Thoracic aorta (tissue), 2 donors: Measurements from ENCODE around the gene RAB44. TPM values are rescaled to one million over a fixed set of nuclear protein-coding genes. Genes with fewer than 3 reads are reported as not detected.

Source experiments
- ATAC-seq: fragments of 150-250 bp; one replicate; pipeline ENCODE4 v1.8.0; 2017; ENCODE audit warnings: low read depth; ENCODE audit not compliant: insufficient number of reproducible peaks, low FRiP score
- DNase-seq: peaks from one replicate; pipeline ENCODE4 v3.0.0-alpha.2; 2020; ENCODE audit warnings: low spot score
- H3K27ac ChIP-seq, 2 donors: fragments of 200-600 bp; sonication (generic); 1 replicate in 1 of 2; 2 replicates in 1 of 2; pipeline ENCODE4 v1.5.1; 2016; ENCODE audit warnings: mild to moderate bottlenecking in 2 of 2, moderate library complexity in 2 of 2
- H3K27me3 ChIP-seq: fragments of 200-600 bp; sonication (generic); replicated peaks from 2 replicates; pipeline ENCODE4 v1.6.0; 2016; ENCODE audit warnings: mild to moderate bottlenecking; ENCODE audit not compliant: insufficient read depth
- H3K36me3 ChIP-seq: fragments of 200-600 bp; sonication (generic); one replicate; pipeline ENCODE4 v1.5.1; 2016
- H3K4me1 ChIP-seq, 2 donors: fragments of 200-600 bp; sonication (generic); 1 replicate in 1 of 2; 2 replicates in 1 of 2; pipeline versions ENCODE4 v1.5.1 to v1.6.0; 2016; ENCODE audit warnings: low read depth in 2 of 2, mild to moderate bottlenecking in 1 of 2; ENCODE audit not compliant: control insufficient read depth in 1 of 2
- H3K4me3 ChIP-seq: fragments of 200-600 bp; sonication (generic); 2 replicates; pipeline ENCODE4 v1.5.1; 2016; ENCODE audit warnings: mild to moderate bottlenecking
- H3K9me3 ChIP-seq: fragments of 200-600 bp; sonication (generic); 2 replicates; pipeline ENCODE4 v1.5.1; 2016
- CTCF ChIP-seq: fragments of 200-600 bp; sonication (generic); IDR thresholded peaks from one replicate; pipeline ENCODE4 v1.5.1; 2019; ENCODE audit warnings: antibody characterized with exemption
- total RNA-seq, 2 donors: library from RNA; depleted of rRNA; stranded (reverse); fragments of >200 nt; gene quantifications; one replicate each; pipeline versions ENCODE4 v1.1.0 to v1.2.3, GENCODE V29; 2016

RAB44 gene
- total RNA-seq, 2 donors from 2014 or later: 0.27 TPM; not detected in 1

GRCh38 chr6:36772397-36772796 is 74.8 kb downstream of the RAB44 start:
- no peaks in the 10 kb centered on the region for H3K9me3 ChIP-seq
- no peak for TF ChIP-seq CTCF
- no peaks in the 10 kb centered on the region for H3K27me3 ChIP-seq
- no peak overlapping the region for H3K4me3 ChIP-seq
- ATAC-seq (no peak), DNase-seq (no peak)
- H3K36me3 ChIP-seq: no peaks in the 10 kb centered on the region
- peaks cover 0 to 6% of the 10 kb centered on the region in 2 donors for H3K4me1 ChIP-seq
- no peak overlapping the region for H3K27ac ChIP-seq

GRCh38 chr6:36774331-36774730 is 76.7 kb downstream of the RAB44 start:
- no peak for ATAC-seq

GRCh38 chr6:36776167-36776566 is 78.5 kb downstream of the RAB44 start:
- DNase-seq: no peak
- Histone ChIP-seq H3K4me3 (no peak overlapping the region), H3K36me3 (no peaks in the 10 kb centered on the region), H3K9me3 (no peaks in the 10 kb centered on the region), H3K27me3 (no peaks in the 10 kb centered on the region), H3K27ac (no peak overlapping the region), H3K4me1 (no peaks in the 10 kb centered on the region)
- no peak for ATAC-seq
- no peak for TF ChIP-seq CTCF

More at GRCh38 chr6:36774331-36774730, 76.7 kb downstream of the RAB44 start:
- no peak for DNase-seq
- no peaks in the 10 kb centered on the region for H3K9me3 ChIP-seq
- no peak overlapping the region for H3K27ac ChIP-seq
- no peak for TF ChIP-seq CTCF
- no peak overlapping the region for H3K4me3 ChIP-seq
- H3K36me3 ChIP-seq: no peaks in the 10 kb centered on the region
- H3K4me1 ChIP-seq: peaks cover 0 to 6% of the 10 kb centered on the region in 2 donors
- H3K27me3 ChIP-seq: no peaks in the 10 kb centered on the region

- DNase-seq (no peak), ATAC-seq (no peak)
- Histone ChIP-seq H3K4me3 (no peak overlapping the region), H3K4me1 (no peaks in the 10 kb centered on the region), H3K9me3 (no peaks in the 10 kb centered on the region), H3K27ac (no peak overlapping the region), H3K36me3 (no peaks in the 10 kb centered on the region), H3K27me3 (no peaks in the 10 kb centered on the region)
- TF ChIP-seq CTCF: no peak
Observed at GRCh38 chr6:36777801-36778200, 80.2 kb downstream of the RAB44 start.

- no peak overlapping the region for H3K4me3 ChIP-seq
- no peak for TF ChIP-seq CTCF
- H3K27me3 ChIP-seq: no peaks in the 10 kb centered on the region
Observed at GRCh38 chr6:36779227-36779626, 81.6 kb downstream of the RAB44 start.

More at GRCh38 chr6:36779227-36779626, 81.6 kb downstream of the RAB44 start:
- Histone ChIP-seq H3K4me1 (no peaks in the 10 kb centered on the region), H3K9me3 (no peaks in the 10 kb centered on the region), H3K27ac (no peak overlapping the region), H3K36me3 (no peaks in the 10 kb centered on the region)
- no peak for ATAC-seq
- DNase-seq: no peak
